IMR-90 (cell line): ENCODE results near the gene NXPH4. TPM values are rescaled to one million over a fixed set of nuclear protein-coding genes. Genes with fewer than 3 reads are reported as not detected.
A peak's percentile ranks its signal among the peaks of the same experiment; 100 is the strongest.

Source experiments
- ATAC-seq: fragments of 200-7000 bp; cut with Tn5 transposase; 2 replicates; pipeline ENCODE4 v1.9.1; 2020; ENCODE audit warnings: low read depth, mild to moderate bottlenecking, moderate library complexity
- BruUV-seq: library from RNA; stranded (reverse); fragments of 400-500 nt; replicated peaks from 2 replicates; lab custom pipeline; 2021; lab: Mats Ljungman, UMichigan
- CTCF ChIA-PET: fragments of 300-600 bp; formaldehyde crosslinking; extraction: SDS; loops from one replicate; lab custom pipeline; 2021; ENCODE audit warnings: antibody characterized with exemption; lab: Yijun Ruan, JAX
- POLR2A ChIA-PET: fragments of 300-600 bp; sonication (Branson Sonifier 250); formaldehyde crosslinking; loops from one replicate; lab custom pipeline; 2022; ENCODE audit warnings: antibody characterized with exemption; ENCODE audit not compliant: unreplicated experiment; lab: Charles Lee
- DNase-seq: peaks from one replicate; pipeline ENCODE4 v3.0.0; 2013
- H2AFZ ChIP-seq: replicated peaks from 2 replicates; pipeline ENCODE3; 2013; ENCODE audit warnings: low read length, mild to moderate bottlenecking; ENCODE audit not compliant: poor library complexity
- H2AK5ac ChIP-seq: 2 replicates; pipeline ENCODE4 v1.6.1; 2013; ENCODE audit warnings: low read depth, low read length, inconsistent platforms
- H2AK9ac ChIP-seq: replicated peaks from 2 replicates; pipeline ENCODE3; 2013; ENCODE audit warnings: mild to moderate bottlenecking, low read depth, low read length, moderate library complexity; ENCODE audit not compliant: poor library complexity
- H2BK120ac ChIP-seq: 2 replicates; pipeline ENCODE4 v1.6.1; 2013; ENCODE audit warnings: low read depth, low read length, inconsistent platforms
- H2BK15ac ChIP-seq: 3 replicates; pipeline ENCODE4 v1.6.1; 2013; ENCODE audit warnings: low read depth, low read length, inconsistent platforms
- H2BK20ac ChIP-seq: 2 replicates; pipeline ENCODE4 v1.6.1; 2013; ENCODE audit warnings: low read depth, mild to moderate bottlenecking, inconsistent platforms, low read length, moderate library complexity
- H2BK5ac ChIP-seq: 2 replicates; pipeline ENCODE4 v1.6.1; 2013; ENCODE audit warnings: mild to moderate bottlenecking, low read depth, low read length, inconsistent platforms; ENCODE audit not compliant: poor library complexity, severe bottlenecking
- H3K14ac ChIP-seq: replicated peaks from 2 replicates; pipeline ENCODE4 v1.6.1; 2013; ENCODE audit warnings: low read depth, low read length, inconsistent platforms
- H3K18ac ChIP-seq: 2 replicates; pipeline ENCODE4 v1.6.1; 2013; ENCODE audit warnings: low read depth, low read length, control low read depth
- H3K23ac ChIP-seq: 2 replicates; pipeline ENCODE4 v1.6.1; 2013; ENCODE audit warnings: low read depth, low read length, inconsistent platforms
- H3K27ac ChIP-seq: 2 replicates; pipeline ENCODE4 v1.5.1; 2013; ENCODE audit warnings: mild to moderate bottlenecking, control low read depth, low read length; ENCODE audit not compliant: insufficient read depth
- H3K27me3 ChIP-seq: 2 replicates; pipeline ENCODE4 v1.6.1; 2013; ENCODE audit warnings: low read length; ENCODE audit not compliant: control insufficient read depth, insufficient read depth
- H3K36me3 ChIP-seq: 2 replicates; pipeline ENCODE4 v1.6.1; 2013; ENCODE audit warnings: low read length, mixed read lengths; ENCODE audit not compliant: control insufficient read depth, insufficient read depth
- H3K4ac ChIP-seq: 2 replicates; pipeline ENCODE4 v1.6.1; 2013; ENCODE audit warnings: low read depth, low read length, inconsistent platforms
- H3K4me1 ChIP-seq: 2 replicates; pipeline ENCODE4 v1.6.1; 2013; ENCODE audit warnings: low read length, mixed read lengths; ENCODE audit not compliant: control insufficient read depth, insufficient read depth
- H3K4me2 ChIP-seq: 2 replicates; pipeline ENCODE4 v1.6.1; 2013; ENCODE audit warnings: low read depth, mild to moderate bottlenecking, control low read depth, low read length, moderate library complexity
- H3K4me3 ChIP-seq: 2 replicates; pipeline ENCODE4 v1.5.1; 2013; ENCODE audit warnings: low read depth, mild to moderate bottlenecking, control low read depth, low read length, moderate library complexity; ENCODE audit not compliant: insufficient read depth
- H3K56ac ChIP-seq: 2 replicates; pipeline ENCODE4 v1.6.1; 2013; ENCODE audit warnings: low read length, inconsistent platforms; ENCODE audit not compliant: insufficient read depth; ENCODE audit errors: extremely low read depth
- H3K79me1 ChIP-seq, 2 experiments: 2 replicates each; pipeline ENCODE4 v1.6.1; 2013; ENCODE audit warnings: low read length in 2 of 2, inconsistent platforms in 1 of 2, low read depth in 1 of 2
- H3K9ac ChIP-seq: 2 replicates; pipeline ENCODE4 v1.6.1; 2013; ENCODE audit warnings: low read depth, low read length, control low read depth
- H3K9me1 ChIP-seq: 2 replicates; pipeline ENCODE4 v1.6.1; 2013; ENCODE audit warnings: low read length, inconsistent platforms; ENCODE audit not compliant: insufficient read depth
- H3K9me3 ChIP-seq: 2 replicates; pipeline ENCODE4 v1.6.1; 2013; ENCODE audit warnings: low read length; ENCODE audit not compliant: control insufficient read depth, insufficient read depth
- H4K20me1 ChIP-seq: 2 replicates; pipeline ENCODE4 v1.6.1; 2013; ENCODE audit warnings: low read length, inconsistent platforms; ENCODE audit not compliant: insufficient read depth
- H4K5ac ChIP-seq: 2 replicates; pipeline ENCODE4 v1.6.1; 2013; ENCODE audit warnings: mild to moderate bottlenecking, low read depth, low read length, control low read depth
- H4K8ac ChIP-seq, 2 experiments: 2 replicates each; pipeline ENCODE4 v1.6.1; 2013; ENCODE audit warnings: low read depth in 2 of 2, low read length in 2 of 2, control low read depth in 1 of 2, inconsistent platforms in 1 of 2
- H4K91ac ChIP-seq: 2 replicates; pipeline ENCODE4 v1.6.1; 2013; ENCODE audit warnings: low read depth, low read length, inconsistent platforms; ENCODE audit not compliant: insufficient read depth
- NFE2L2 ChIP-seq: fragments of 150-350 bp; IDR thresholded peaks from 2 replicates; pipeline ENCODE4 v1.6.1; 2016; ENCODE audit warnings: low read depth, mild to moderate bottlenecking, low read length
- WGBS, 2 experiments: methylation state at CpG; one replicate each; pipeline versions ENCODE4 v1.1.5 to v1.1.7; 2013; ENCODE audit warnings: missing lambda C conversion rate in 2 of 2; ENCODE audit not compliant: insufficient read length in 1 of 2; ENCODE audit errors: extremely low coverage in 2 of 2; 5-methylcytosine and 5-hydroxymethylcytosine counted together
- dilution Hi-C: fragments of 300-500 bp; cut with HindIII; formaldehyde crosslinking; loops from one replicate; pipeline ENCODE4 v1.14.3; 2018; ENCODE audit warnings: low sequenced_read_pairs; ENCODE audit not compliant: unreplicated experiment
- in situ Hi-C: fragments of 300-500 bp; cut with MboI; formaldehyde crosslinking; loops from 3 replicates; pipeline ENCODE4 v1.14.3; 2019; ENCODE audit warnings: low sequenced_read_pairs, inconsistent platforms, mixed read lengths
- intact Hi-C: fragments of 100-400 bp; cut with micrococcal nuclease; formaldehyde crosslinking; loops from 2 replicates; pipeline ENCODE4 v1.10.0; 2022
- polyA plus RNA-seq, 3 experiments: library from polyadenylated mRNA; depleted of rRNA; stranded (reverse); fragments of >200 nt; gene quantifications; 2 replicates each; pipeline ENCODE4 v1.2.3, GENCODE V29; 2012; ENCODE audit warnings: low replicate concordance in 1 of 3
- total RNA-seq: library from RNA; depleted of rRNA; stranded (reverse); fragments of >200 nt; gene quantifications from 2 replicates; pipeline ENCODE4 v1.2.3, GENCODE V29; 2012
- TF ChIP-seq, protein P1 (sequence below): conservative IDR thresholded peaks from 2 replicates; pipeline ENCODE4 v1.5.1; 2012; ENCODE audit warnings: mild to moderate bottlenecking, low read depth, low read length, improper control_type of control experiment

The NXPH4 gene
- total and polyA plus RNA-seq, 2 of the 4 experiments (the other 2 are of a cell fraction): 0.36 to 3.8 TPM

DNA sequence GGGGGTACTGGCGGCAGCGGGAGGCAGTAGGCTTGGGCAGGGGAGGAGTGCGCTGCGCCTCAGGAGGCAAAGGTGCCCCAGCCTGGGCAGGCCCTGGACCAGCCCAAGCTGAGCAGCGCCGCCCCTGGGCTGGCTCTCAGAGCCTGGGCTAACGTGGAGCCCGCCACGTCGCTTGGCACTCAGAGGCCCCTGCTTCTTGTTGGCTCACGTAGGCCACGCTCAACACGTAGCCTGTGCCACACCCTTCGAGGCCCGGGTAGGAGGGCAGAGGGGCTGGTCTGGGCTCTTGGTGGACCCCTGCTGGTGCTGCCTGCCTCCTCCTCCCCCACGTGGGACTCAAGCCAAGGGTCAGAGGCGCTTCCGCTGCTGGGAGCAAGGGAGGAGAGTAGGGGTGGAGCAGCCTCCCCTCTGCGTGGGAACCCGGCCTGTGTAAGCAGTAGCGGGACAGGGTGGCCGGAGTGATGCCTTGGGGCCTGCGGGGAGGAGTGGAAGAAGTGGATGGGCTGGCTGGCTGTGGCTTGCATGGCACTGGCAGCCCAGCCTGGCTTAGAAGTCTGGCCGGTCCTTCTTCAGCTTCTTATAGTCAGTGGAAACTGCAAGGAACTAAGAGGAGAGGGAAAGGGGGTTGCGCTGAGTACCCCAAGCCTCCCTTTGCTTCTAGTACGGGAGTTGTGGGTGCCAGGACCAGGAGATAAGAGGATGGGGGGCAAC is 18.6 kb downstream of the NXPH4 start:
- no peaks in the 10 kb centered on the region for H3K9me3 ChIP-seq
- POLR2A ChIA-PET: interaction anchor here (0.5 kb wide), 1 partner anchor 22 kb away, joined by 9 read pairs; no protein-coding TSS in a partner anchor
- H4K20me1 ChIP-seq: peaks cover 44% of the 10 kb centered on the region
- H2BK120ac ChIP-seq: no peak overlapping the region
- no peak overlapping the region for H4K5ac ChIP-seq
- 71% methylated on average over 8 of the region's 26 CpGs; no CpG with 5 or more reads in 1 of the 2 experiments for WGBS, 2 experiments
- peaks cover 45% of the 10 kb centered on the region for H3K36me3 ChIP-seq
- H3K27me3 ChIP-seq: no peaks in the 10 kb centered on the region
- no peak overlapping the region for H3K23ac ChIP-seq
- H2AFZ ChIP-seq: peak overlapping the region; percentile 35
- no peak overlapping the region for H3K56ac ChIP-seq
- no peak overlapping the region; the same call in 1 of the 2 replicates for H3K27ac ChIP-seq
- no peak for ATAC-seq
- no peak overlapping the region for H2BK15ac ChIP-seq
- H2AK9ac ChIP-seq: peak overlapping the region; percentile 5
- no peak overlapping the region for H3K4ac ChIP-seq
- no peak overlapping the region for H3K4me2 ChIP-seq
- CTCF ChIA-PET: no interaction called here
- no peak overlapping the region for H3K9ac ChIP-seq
- 0 out of 2 replicates have a peak overlapping the region, but pooled peaks have one; percentile 14 for H3K14ac ChIP-seq
- intact Hi-C loops: loop anchor here (5.0 kb wide), 1 partner anchor 168 kb away; no protein-coding TSS in a partner anchor
- H2BK5ac ChIP-seq: no peak overlapping the region
- H4K8ac ChIP-seq: no peak overlapping the region; a peak in 1 of 4 replicates
- no peak overlapping the region for H3K18ac ChIP-seq
- dilution Hi-C loops: no loop called here
- no peak overlapping the region for H2BK20ac ChIP-seq
- TF ChIP-seq, protein P1, sequence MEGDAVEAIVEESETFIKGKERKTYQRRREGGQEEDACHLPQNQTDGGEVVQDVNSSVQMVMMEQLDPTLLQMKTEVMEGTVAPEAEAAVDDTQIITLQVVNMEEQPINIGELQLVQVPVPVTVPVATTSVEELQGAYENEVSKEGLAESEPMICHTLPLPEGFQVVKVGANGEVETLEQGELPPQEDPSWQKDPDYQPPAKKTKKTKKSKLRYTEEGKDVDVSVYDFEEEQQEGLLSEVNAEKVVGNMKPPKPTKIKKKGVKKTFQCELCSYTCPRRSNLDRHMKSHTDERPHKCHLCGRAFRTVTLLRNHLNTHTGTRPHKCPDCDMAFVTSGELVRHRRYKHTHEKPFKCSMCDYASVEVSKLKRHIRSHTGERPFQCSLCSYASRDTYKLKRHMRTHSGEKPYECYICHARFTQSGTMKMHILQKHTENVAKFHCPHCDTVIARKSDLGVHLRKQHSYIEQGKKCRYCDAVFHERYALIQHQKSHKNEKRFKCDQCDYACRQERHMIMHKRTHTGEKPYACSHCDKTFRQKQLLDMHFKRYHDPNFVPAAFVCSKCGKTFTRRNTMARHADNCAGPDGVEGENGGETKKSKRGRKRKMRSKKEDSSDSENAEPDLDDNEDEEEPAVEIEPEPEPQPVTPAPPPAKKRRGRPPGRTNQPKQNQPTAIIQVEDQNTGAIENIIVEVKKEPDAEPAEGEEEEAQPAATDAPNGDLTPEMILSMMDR: 0 out of 2 replicates have a peak, but pooled peaks have one; percentile 9
- TF ChIP-seq NFE2L2: no peak
- no peak overlapping the region for H2AK5ac ChIP-seq
- H3K4me1 ChIP-seq: peaks cover 11% of the 10 kb centered on the region
- no peak overlapping the region for H3K4me3 ChIP-seq
- H3K9me1 ChIP-seq: peaks cover 14% of the 10 kb centered on the region
- in situ Hi-C loops: no loop called here
- peaks cover 27 to 45% of the 10 kb centered on the region in 2 experiments for H3K79me1 ChIP-seq
- DNase-seq: peak; percentile 60
- H4K91ac ChIP-seq: no peak overlapping the region
- BruUV-seq: no TSS peak
